GM23248 (cell line): Measurements from ENCODE around the gene ZNF580.

Experiments
- EZH2 ChIP-seq: fragments of 200-600 bp; sonication (generic); IDR thresholded peaks from 2 replicates; pipeline ENCODE4 v1.6.1; 2018; ENCODE audit warnings: antibody characterized with exemption, mild to moderate bottlenecking; ENCODE audit not compliant: insufficient read depth, poor library complexity, severe bottlenecking
- EZH2phosphoT487 ChIP-seq: fragments of 200-600 bp; sonication (generic); IDR thresholded peaks from 2 replicates; pipeline ENCODE4 v1.6.1; 2018; ENCODE audit warnings: antibody characterized with exemption, moderate library complexity, mild to moderate bottlenecking, low read depth; ENCODE audit not compliant: insufficient read depth

DNA sequence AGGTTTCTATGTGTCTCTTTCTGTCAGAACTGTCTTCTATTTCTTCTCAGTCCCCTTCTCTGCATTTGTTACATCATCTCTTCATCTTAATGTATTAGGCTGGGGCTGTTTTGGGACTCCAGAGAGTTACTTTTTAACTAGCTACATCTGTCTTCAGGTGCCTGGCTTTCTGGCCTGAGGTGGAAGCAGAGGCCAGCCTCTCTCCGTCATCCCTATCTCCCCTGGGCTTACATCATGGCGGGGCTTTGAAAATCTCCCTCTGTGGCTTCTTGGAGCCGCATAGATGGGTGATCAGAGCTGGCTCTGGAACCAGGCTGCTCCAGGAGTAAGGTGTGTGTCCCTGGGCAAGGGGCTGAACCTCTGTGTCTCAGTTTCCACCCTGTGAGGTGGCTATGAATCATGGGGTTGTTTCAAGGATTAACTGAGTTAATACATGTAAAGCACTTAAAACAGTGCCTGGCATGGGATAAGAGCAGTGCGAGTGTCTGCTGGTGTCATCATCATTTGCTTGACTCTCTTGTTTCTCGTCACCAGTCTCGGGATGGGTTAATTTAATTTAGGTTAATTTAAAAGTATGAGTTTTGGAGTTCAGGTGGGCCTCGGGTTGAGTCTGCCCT lies 36.2 kb downstream of the ZNF580 start:
- no peak for TF ChIP-seq EZH2
- no peak for TF ChIP-seq EZH2phosphoT487
